ENCODE data around the gene RFX8. TPM values are rescaled to one million over a fixed set of nuclear protein-coding genes. Genes with fewer than 3 reads are reported as not detected.

The RFX8 gene
- total and polyA plus RNA-seq, 2 of the 13 experiments (the other 11 are each of a cell fraction or from before 2014, with no cell fraction given) = not detected

GRCh38 chr2:101349893-101350662 is 124.8 kb downstream of the RFX8 start (continued):
- no peak for TF ChIP-seq GATA4 (IDR thresholded peaks at IDR 0.05; ENCODE audit: borderline replicate concordance, low read depth)
- peak; percentile 26; the same call in 1 of the 2 replicates for TF ChIP-seq HMG20A (CRISPR knock-in tag; IDR thresholded peaks at IDR 0.05; ENCODE audit: borderline replicate concordance)
- no peak for TF ChIP-seq ZBTB20 (CRISPR knock-in tag; IDR thresholded peaks at IDR 0.05; ENCODE audit: borderline replicate concordance, low read depth)
- no peak for TF ChIP-seq SUZ12 (IDR thresholded peaks at IDR 0.05; ENCODE audit: low read depth, low read length)
- TF ChIP-seq HOXA5 (CRISPR knock-in tag; IDR thresholded peaks at IDR 0.05) = no peak
- TF ChIP-seq KDM3A (CRISPR knock-in tag; IDR thresholded peaks at IDR 0.05; ENCODE audit: low read depth) = no peak
- TF ChIP-seq, protein P1, sequence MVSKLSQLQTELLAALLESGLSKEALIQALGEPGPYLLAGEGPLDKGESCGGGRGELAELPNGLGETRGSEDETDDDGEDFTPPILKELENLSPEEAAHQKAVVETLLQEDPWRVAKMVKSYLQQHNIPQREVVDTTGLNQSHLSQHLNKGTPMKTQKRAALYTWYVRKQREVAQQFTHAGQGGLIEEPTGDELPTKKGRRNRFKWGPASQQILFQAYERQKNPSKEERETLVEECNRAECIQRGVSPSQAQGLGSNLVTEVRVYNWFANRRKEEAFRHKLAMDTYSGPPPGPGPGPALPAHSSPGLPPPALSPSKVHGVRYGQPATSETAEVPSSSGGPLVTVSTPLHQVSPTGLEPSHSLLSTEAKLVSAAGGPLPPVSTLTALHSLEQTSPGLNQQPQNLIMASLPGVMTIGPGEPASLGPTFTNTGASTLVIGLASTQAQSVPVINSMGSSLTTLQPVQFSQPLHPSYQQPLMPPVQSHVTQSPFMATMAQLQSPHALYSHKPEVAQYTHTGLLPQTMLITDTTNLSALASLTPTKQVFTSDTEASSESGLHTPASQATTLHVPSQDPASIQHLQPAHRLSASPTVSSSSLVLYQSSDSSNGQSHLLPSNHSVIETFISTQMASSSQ (IDR thresholded peaks at IDR 0.05; ENCODE audit: low read depth) = no peak
- TF ChIP-seq, protein P1 (CRISPR knock-in tag; IDR thresholded peaks at IDR 0.05; ENCODE audit: borderline replicate concordance) = no peak
- TF ChIP-seq ARID5B (CRISPR knock-in tag; IDR thresholded peaks at IDR 0.05) = peak; percentile 43; the same call in 1 of the 2 replicates
- TF ChIP-seq, protein P2, sequence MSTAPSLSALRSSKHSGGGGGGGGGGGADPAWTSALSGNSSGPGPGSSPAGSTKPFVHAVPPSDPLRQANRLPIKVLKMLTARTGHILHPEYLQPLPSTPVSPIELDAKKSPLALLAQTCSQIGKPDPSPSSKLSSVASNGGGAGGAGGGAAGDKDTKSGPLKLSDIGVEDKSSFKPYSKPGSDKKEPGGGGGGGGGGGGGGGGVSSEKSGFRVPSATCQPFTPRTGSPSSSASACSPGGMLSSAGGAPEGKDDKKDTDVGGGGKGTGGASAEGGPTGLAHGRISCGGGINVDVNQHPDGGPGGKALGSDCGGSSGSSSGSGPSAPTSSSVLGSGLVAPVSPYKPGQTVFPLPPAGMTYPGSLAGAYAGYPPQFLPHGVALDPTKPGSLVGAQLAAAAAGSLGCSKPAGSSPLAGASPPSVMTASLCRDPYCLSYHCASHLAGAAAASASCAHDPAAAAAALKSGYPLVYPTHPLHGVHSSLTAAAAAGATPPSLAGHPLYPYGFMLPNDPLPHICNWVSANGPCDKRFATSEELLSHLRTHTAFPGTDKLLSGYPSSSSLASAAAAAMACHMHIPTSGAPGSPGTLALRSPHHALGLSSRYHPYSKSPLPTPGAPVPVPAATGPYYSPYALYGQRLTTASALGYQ (CRISPR knock-in tag; IDR thresholded peaks at IDR 0.05) = no peak
- TF ChIP-seq SAP130 (CRISPR knock-in tag; IDR thresholded peaks at IDR 0.05; ENCODE audit: low read depth) = peak; percentile 41; the same call in 1 of the 2 replicates
- peak; percentile 59; the same call in 1 of the 2 replicates for TF ChIP-seq SOX5 (CRISPR knock-in tag; IDR thresholded peaks at IDR 0.05; ENCODE audit: borderline replicate concordance)
- peak; percentile 55 for TF ChIP-seq SMC3 (IDR thresholded peaks at IDR 0.05; ENCODE audit: low read length)
- TF ChIP-seq MAFF (IDR thresholded peaks at IDR 0.05; ENCODE audit: low read depth, low read length) = peak; percentile 22; the same call in 1 of the 2 replicates
- 0 out of 2 replicates have a peak, but pooled peaks have one; percentile 33 for TF ChIP-seq ZNF317 (CRISPR knock-in tag; IDR thresholded peaks at IDR 0.05)
- no peak for TF ChIP-seq EEA1 (CRISPR knock-in tag; IDR thresholded peaks at IDR 0.05; ENCODE audit: borderline replicate concordance)
- no peak for TF ChIP-seq CHD2 (IDR thresholded peaks at IDR 0.05; ENCODE audit: low read depth, low read length)
- TF ChIP-seq, protein P3, sequence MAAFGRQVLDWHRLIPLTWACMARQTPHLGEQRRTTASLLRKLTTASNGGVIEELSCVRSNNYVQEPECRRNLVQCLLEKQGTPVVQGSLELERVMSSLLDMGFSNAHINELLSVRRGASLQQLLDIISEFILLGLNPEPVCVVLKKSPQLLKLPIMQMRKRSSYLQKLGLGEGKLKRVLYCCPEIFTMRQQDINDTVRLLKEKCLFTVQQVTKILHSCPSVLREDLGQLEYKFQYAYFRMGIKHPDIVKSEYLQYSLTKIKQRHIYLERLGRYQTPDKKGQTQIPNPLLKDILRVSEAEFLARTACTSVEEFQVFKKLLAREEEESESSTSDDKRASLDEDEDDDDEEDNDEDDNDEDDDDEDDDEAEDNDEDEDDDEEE (CRISPR knock-in tag; IDR thresholded peaks at IDR 0.05) = no peak
